ENCODE results near the gene IFT122. TPM values are rescaled to one million over a fixed set of nuclear protein-coding genes. Genes with fewer than 3 reads are reported as not detected.

Gene IFT122
- total RNA-seq, 1 donor from 2014 or later, result 9.1 TPM

DNA sequence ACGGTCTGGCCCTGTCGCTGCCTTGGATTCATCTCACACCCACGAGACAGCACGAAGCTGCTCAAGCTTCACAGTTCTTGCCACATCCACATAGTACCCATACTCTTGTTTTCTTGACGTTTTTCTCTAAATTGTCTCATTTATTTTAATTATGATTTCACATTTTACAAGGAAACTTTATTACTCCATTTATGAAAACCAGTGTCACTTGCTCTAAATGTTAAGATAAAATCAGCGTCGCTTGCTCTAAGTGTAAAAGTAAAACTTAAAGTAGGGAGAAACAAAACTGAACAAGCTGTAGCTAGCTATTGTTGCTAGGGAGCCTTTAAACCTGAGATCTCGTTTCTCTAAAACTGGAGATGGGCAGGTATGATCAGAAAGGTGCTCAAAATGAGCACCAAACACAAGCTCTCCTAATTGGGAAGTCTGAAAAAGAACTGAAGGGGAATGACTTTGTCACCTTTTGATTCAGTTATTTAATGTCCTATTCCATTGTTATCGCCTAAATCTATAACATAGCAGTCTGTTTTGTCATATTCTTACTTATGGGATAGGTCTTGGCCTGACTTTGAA is 680 bp downstream of the IFT122 start:
- peak overlapping the region; percentile 98 for H3K4me3 ChIP-seq (ENCODE audit: low read depth, low read length)
- TF ChIP-seq, protein P1, sequence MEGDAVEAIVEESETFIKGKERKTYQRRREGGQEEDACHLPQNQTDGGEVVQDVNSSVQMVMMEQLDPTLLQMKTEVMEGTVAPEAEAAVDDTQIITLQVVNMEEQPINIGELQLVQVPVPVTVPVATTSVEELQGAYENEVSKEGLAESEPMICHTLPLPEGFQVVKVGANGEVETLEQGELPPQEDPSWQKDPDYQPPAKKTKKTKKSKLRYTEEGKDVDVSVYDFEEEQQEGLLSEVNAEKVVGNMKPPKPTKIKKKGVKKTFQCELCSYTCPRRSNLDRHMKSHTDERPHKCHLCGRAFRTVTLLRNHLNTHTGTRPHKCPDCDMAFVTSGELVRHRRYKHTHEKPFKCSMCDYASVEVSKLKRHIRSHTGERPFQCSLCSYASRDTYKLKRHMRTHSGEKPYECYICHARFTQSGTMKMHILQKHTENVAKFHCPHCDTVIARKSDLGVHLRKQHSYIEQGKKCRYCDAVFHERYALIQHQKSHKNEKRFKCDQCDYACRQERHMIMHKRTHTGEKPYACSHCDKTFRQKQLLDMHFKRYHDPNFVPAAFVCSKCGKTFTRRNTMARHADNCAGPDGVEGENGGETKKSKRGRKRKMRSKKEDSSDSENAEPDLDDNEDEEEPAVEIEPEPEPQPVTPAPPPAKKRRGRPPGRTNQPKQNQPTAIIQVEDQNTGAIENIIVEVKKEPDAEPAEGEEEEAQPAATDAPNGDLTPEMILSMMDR (IDR thresholded peaks at IDR 0.05; ENCODE audit: insufficient read depth, low read length, poor library complexity, severe bottlenecking), result no peak
- no peaks in the 10 kb centered on the region for H3K27me3 ChIP-seq (ENCODE audit: control insufficient read depth, insufficient read depth, low read length)
- no peak for DNase-seq (ENCODE audit: low read depth)
- H3K36me3 ChIP-seq (ENCODE audit: control insufficient read depth, insufficient read depth, low read length), result no peaks in the 10 kb centered on the region

DNA sequence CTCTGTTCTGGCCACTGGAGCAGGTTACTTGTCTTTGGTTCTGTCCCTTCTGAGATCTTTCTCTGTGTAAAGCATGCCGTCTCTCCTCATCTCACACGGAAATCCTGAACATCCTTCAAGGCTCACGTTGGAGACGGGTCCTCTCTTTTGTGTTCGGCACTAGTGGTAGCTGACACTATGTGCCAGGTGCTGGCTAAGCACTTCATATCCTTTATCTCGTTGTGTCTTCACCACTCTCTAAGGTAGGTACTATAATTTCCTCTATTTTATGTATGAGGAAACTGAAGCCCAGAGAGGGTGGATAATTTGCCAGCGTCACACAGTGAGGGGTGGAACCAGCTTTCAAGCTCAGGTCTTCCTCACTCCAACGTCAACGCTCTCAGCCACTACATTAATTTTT is 1.2 kb downstream of the IFT122 start:
- H3K27me3 ChIP-seq (ENCODE audit: control insufficient read depth, insufficient read depth, low read length), result no peaks in the 10 kb centered on the region
- H3K36me3 ChIP-seq (ENCODE audit: control insufficient read depth, insufficient read depth, low read length), result no peaks in the 10 kb centered on the region
- TF ChIP-seq, protein P1 (IDR thresholded peaks at IDR 0.05; ENCODE audit: insufficient read depth, low read length, poor library complexity, severe bottlenecking), result no peak
- no peak for DNase-seq (ENCODE audit: low read depth)
- H3K4me3 ChIP-seq (ENCODE audit: low read depth, low read length), result peak overlapping the region; percentile 98

DNA sequence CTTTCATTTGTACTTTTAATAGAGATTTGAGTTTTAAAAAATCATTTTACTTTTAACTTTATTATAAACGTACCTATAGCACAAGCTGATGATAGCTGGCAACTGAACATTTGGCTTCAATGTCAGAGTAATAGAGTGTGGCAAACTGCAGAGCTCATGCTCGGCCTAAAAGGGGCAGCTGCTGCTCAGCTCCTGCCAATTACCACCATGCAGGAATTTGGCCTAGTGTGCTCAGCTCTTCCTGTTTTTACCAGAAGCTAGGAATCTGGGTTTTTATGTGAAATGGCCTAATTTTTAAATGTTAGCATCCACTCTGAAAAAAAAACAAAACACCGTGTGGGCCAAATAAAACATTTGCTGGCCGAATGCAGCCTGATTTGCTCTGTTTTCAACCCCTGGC is 1.8 kb downstream of the IFT122 start:
- Histone ChIP-seq H3K36me3 (ENCODE audit: control insufficient read depth, insufficient read depth, low read length) (no peaks in the 10 kb centered on the region), H3K4me3 (ENCODE audit: low read depth, low read length) (no peak overlapping the region), H3K27me3 (ENCODE audit: control insufficient read depth, insufficient read depth, low read length) (no peaks in the 10 kb centered on the region)
- TF ChIP-seq, protein P1 (IDR thresholded peaks at IDR 0.05; ENCODE audit: insufficient read depth, low read length, poor library complexity, severe bottlenecking), result peak; percentile 2
- DNase-seq (ENCODE audit: low read depth), result no peak

DNA sequence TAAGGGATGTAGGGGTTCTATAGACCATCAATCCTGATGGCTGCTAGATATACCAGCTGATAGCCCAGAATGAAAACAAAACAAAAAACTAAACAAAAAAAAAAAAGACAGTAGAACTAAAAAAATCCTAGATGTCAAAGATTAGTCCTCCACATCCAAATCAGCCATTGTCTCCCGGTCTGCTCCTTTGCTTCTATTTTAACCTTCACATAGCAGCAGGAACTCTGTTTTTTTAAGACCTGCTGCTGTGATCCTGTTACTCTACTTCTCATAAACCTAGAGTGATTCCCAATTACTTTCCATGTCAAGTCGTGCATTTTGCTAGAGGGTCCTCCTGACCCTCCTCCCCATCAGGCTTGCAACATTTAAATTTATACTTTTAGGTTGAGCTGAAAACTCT is 2.5 kb downstream of the IFT122 start:
- no peaks in the 10 kb centered on the region for H3K27me3 ChIP-seq (ENCODE audit: control insufficient read depth, insufficient read depth, low read length)
- no peak for DNase-seq (ENCODE audit: low read depth)
- TF ChIP-seq, protein P1 (IDR thresholded peaks at IDR 0.05; ENCODE audit: insufficient read depth, low read length, poor library complexity, severe bottlenecking), result no peak
- H3K4me3 ChIP-seq (ENCODE audit: low read depth, low read length), result no peak overlapping the region
- no peaks in the 10 kb centered on the region for H3K36me3 ChIP-seq (ENCODE audit: control insufficient read depth, insufficient read depth, low read length)

DNA sequence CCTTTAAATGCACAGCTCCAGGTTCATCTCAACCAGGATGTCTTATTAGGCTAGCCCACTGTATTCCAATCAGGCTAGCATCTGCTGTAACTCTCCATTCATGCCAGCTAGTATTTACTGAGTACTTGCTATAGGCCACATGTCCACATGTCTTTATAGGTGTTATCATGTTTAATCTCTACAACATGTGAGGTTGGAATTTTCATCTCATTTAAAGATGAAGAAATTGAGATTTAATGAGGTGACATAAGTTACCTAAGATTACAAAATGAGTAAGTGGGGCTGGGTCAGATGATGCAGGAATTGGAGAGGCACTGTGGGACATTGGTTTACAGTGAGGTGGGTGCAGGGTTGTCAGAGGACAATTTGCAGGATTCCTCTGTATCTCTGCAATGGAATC is 2.9 kb downstream of the IFT122 start:
- TF ChIP-seq, protein P1 (IDR thresholded peaks at IDR 0.05; ENCODE audit: insufficient read depth, low read length, poor library complexity, severe bottlenecking), result no peak
- Histone ChIP-seq H3K36me3 (ENCODE audit: control insufficient read depth, insufficient read depth, low read length) (no peaks in the 10 kb centered on the region), H3K27me3 (ENCODE audit: control insufficient read depth, insufficient read depth, low read length) (no peaks in the 10 kb centered on the region), H3K4me3 (ENCODE audit: low read depth, low read length) (no peak overlapping the region)
- no peak for DNase-seq (ENCODE audit: low read depth)

DNA sequence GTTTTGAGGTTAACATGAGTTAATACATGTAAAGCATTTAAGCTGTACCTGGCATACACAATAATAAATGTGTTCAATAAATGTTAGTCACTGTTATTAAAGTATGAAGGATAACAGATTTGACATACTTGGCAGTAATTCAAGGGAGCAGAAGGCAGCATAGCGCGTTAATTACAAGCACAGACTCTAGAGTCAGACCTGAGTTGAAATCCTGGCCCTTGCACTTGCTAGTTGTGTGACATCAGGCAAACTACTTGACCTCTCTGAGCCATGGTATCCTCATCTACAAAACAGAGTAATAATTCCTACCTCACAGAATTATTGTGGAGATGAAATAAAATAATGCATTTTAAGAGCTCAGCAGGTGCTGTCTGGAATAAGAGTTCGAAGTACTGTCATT is 5.4 kb downstream of the IFT122 start:
- Histone ChIP-seq H3K27me3 (ENCODE audit: control insufficient read depth, insufficient read depth, low read length) (no peaks in the 10 kb centered on the region), H3K36me3 (ENCODE audit: control insufficient read depth, insufficient read depth, low read length) (no peaks in the 10 kb centered on the region), H3K4me3 (ENCODE audit: low read depth, low read length) (no peak overlapping the region)
- no peak for DNase-seq (ENCODE audit: low read depth)
- TF ChIP-seq, protein P1 (IDR thresholded peaks at IDR 0.05; ENCODE audit: insufficient read depth, low read length, poor library complexity, severe bottlenecking), result no peak
